Measurements from ENCODE around the gene PACS2. TPM values are rescaled to one million over a fixed set of nuclear protein-coding genes. Genes with fewer than 3 reads are reported as not detected.

PACS2 gene
- total and polyA plus RNA-seq, 2 donors (not counting 1 experiment from before 2014, with no cell fraction given) = 65.6 to 70.7 TPM

GRCh38 chr14:105398044-105398725, 83.6 kb downstream of the PACS2 start, which contains the start of gene TEX22:
Gene TEX22 (plus strand): TSS chr14:105398538. CDS start chr14:105399341, 803 bp downstream.
- Histone ChIP-seq H3K9ac (ENCODE audit: low read length) (peak within 1 kb of the TSS; percentile 96), H3K27me3 (replicated peaks in 1 of 4; ENCODE audit: control extremely low read depth in 1 of 4, control insufficient read depth in 3 of 4, insufficient read depth in 4 of 4, low read length in 3 of 4) (no peaks in the 10 kb centered on the region), H3K4me3 (ENCODE audit: control extremely low read depth in 1 of 5, extremely low read depth in 1 of 5, insufficient read depth in 1 of 5, low read depth in 2 of 5, low read length in 4 of 5) (peak within 1 kb of the TSS; percentile 31 to 94 (median 86)), H2AFZ (ENCODE audit: insufficient read depth, low read depth, low read length, poor library complexity, severe bottlenecking) (peak within 1 kb of the TSS; percentile 91), H3K36me3 (replicated peaks in 1 of 2; ENCODE audit: control extremely low read depth in 1 of 2, control insufficient read depth in 1 of 2, extremely low read depth in 1 of 2, insufficient read depth in 2 of 2, low read length in 1 of 2) (peaks cover 0 to 2% of the 10 kb centered on the region in 2 experiments), H3K4me1 (ENCODE audit: control insufficient read depth in 2 of 2, insufficient read depth in 2 of 2, low read length in 2 of 2) (peaks cover 16 to 23% of the 10 kb centered on the region in 2 donors), H3K4me2 (replicated peaks; ENCODE audit: low read depth, low read length, poor library complexity, severe bottlenecking) (peak within 1 kb of the TSS; percentile 100), H4K20me1 (ENCODE audit: control insufficient read depth, insufficient read depth, low read length, poor library complexity, severe bottlenecking) (peaks cover 5% of the 10 kb centered on the region), H3K27ac (ENCODE audit: low read length in 2 of 2) (peak within 1 kb of the TSS; percentile 75 to 86), H3K9me3 (ENCODE audit: control extremely low read depth in 1 of 3, control insufficient read depth in 2 of 3, insufficient read depth in 1 of 3, low read length in 2 of 3) (peaks cover 0 to 6% (median 0%) of the 10 kb centered on the region in 3 donors), H3K79me2 (ENCODE audit: control insufficient read depth, insufficient read depth, low read length) (peaks cover 18% of the 10 kb centered on the region)
- Mint-ChIP-seq H3K4me3 (peak within 1 kb of the TSS; percentile 90), H3K4me1 (peaks cover 16% of the 10 kb centered on the region), H3K27me3 (no peaks in the 10 kb centered on the region), H3K9me3 (ENCODE audit: insufficient read depth) (no peaks in the 10 kb centered on the region), H3K27ac (peak within 1 kb of the TSS; percentile 91)
- intact Hi-C loops (cut with micrococcal nuclease) = loop anchor here (1.0 to 5.0 kb wide), 5 partner anchors 17 to 96 kb away; partner anchors contain the start of genes BRF1 and MTA1
- under 1% methylated on average over 71 of the region's 77 CpGs for WGBS (ENCODE audit: insufficient coverage)
- POLR2A ChIA-PET = interaction anchor here (0.6 to 1.4 kb wide), 7 partner anchors 9 to 377 kb away, joined by 3 to 6 read pairs (median 3); partner anchors contain the start of genes BRF1, CDCA4 and CRIP1
- DNase-seq = peak; percentile 93
- CTCF ChIA-PET = interaction anchor here (0.8 to 3.4 kb wide), 6 partner anchors 24 to 92 kb away, joined by 3 to 11 read pairs (median 4); no protein-coding TSS in a partner anchor
- TF ChIP-seq EZH2 (IDR thresholded peaks at IDR 0.05; ENCODE audit: borderline replicate concordance, insufficient read depth, low read depth, low read length, poor library complexity, severe bottlenecking) (no peak), CTCF (IDR thresholded peaks at IDR 0.05) (peak; percentile 36)
- peak; percentile 88 for ATAC-seq (ENCODE audit: low read depth)
